Activated effector memory CD4-positive, alpha-beta T cell treated with anti-CD3 and anti-CD28 coated beads, Interleukin-2, amount 50 U/mL, for 16 hours (primary cell): ENCODE measurements around the gene SIAH3.

Experiments used
- DNase-seq: peaks from one replicate; pipeline ENCODE4 v3.0.0-alpha.2; 2020

The SIAH3 gene

DNA sequence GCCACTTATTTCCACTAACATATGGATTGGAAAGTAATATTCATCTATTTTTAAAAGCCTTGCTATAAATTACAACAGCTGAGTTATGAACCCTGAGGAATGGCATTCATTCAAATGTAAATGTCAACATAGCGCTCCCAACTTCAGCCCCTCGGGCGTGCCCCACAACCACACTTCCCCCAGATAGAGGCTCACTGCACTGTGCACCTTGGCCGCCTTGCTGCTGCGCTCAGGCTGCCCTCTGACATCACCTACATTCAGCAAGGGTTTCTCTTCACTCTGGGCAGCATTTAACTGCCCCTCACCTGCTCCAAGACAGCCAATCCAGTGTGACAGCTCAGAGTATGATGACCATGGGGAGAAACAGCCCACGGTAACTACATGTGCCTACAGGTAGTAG is 35.1 kb downstream of the SIAH3 start:
- no peak for DNase-seq

DNA sequence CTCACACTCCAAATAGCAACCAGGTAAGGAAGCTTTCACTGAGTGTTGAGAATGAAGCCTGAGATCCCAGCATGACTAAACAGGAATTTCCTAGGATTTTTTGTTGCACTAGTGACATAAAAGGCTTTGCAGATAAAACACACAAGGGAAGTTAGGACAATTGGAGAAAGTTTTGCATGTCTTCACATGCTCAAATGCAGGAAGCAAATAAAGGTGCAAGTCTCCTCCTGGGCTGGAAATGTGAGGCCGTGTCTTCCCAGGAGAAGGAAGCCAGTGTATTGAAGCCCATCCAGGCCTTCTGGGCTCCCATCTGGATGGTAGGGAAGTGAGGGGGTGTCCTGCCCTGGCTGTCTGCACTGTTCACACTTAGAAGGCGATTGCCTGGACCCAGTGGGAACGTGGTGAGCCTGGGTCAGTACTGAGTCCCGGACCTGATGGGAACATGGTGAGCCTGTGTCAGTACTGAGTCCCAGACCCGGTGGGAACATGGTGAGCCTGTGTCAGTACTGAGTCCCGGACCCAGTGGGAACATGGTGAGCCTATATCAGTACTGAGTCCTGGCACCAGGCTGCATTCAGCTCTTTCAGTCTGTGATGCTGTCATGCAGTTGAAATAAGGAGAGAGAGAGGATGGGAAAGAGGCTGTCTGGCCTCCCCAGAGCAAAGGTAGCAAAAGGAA is 38.7 kb downstream of the SIAH3 start:
- DNase-seq, result no peak

DNA sequence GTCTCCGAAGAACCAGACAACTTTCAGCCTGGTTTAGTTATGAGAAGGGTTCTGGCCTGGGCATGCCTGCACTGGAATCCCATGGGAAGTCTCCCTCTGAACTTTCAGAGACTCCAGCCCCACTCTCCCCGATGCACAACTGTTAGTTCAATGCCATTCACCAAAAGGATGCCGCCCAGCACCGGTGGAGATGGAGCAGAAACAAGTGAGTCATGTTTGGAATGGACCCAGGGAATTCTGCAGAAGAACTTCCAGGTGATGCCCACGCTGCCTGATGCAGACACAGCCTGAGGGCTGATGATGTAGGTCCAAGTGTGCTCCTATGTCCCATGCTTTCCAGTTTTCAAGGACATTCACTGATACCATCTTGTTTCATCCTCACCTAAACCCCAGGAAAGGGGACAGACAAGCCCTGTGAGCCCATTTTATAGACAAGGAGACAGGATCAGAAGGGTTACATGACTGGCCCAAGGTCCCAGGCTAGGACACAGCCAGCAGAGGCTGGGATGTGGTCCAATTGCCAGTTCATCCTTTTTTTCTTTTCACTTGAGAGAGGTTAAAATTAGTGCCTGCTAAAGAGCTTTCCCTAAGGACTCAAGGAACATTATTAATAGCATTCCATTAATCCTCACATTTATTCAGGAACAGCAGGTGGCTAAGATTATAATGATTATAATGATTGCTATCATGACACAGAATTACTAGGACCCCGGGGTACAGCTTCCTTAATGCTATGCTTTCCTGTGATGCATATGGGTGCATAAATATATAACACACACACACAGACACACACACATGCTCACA is 39.5 kb downstream of the SIAH3 start:
- DNase-seq, result no peak

- no peak for DNase-seq
These were observed 41.7 kb downstream of the SIAH3 start for GRCh38 chr13:45809801-45810394.

GRCh38 chr13:45808925-45809324 is 42.6 kb downstream of the SIAH3 start:
- no peak for DNase-seq

GRCh38 chr13:45807520-45808099 is 43.9 kb downstream of the SIAH3 start:
- no peak for DNase-seq

GRCh38 chr13:45800485-45800884 is 51.1 kb downstream of the SIAH3 start:
- no peak for DNase-seq

GRCh38 chr13:45799451-45799850 is 52.1 kb downstream of the SIAH3 start:
- DNase-seq, result no peak

GRCh38 chr13:45798851-45799250 is 52.7 kb downstream of the SIAH3 start:
- DNase-seq, result no peak

- DNase-seq, result no peak
These were observed 54.9 kb downstream of the SIAH3 start for GRCh38 chr13:45796426-45797235.

DNA sequence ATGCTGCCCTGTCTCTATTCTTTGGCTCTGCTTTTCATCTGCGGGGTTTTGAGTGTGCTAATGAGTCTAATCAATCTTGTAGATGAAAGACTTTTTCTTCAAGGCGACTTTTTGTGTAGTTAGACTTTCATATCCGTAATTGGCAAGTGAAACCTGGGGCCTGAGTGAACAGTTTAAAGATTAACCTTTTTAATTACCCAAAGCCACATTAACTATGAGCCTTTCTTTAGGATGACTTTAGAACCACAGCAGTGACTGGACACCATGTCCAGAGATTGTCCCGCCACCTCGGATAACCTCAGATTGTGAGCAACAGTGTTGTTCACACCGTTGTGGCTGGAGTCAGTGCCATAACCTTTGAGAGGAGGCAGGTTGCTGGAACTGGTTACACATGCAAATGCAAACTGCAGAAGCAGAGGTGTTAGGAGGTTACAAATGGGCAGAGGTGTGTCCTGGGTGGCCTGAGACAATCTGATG is 58.7 kb downstream of the SIAH3 start:
- DNase-seq, result no peak

- no peak for DNase-seq
These were observed 63.5 kb downstream of the SIAH3 start for GRCh38 chr13:45788011-45788410.

GRCh38 chr13:45787346-45787745 is 64.2 kb downstream of the SIAH3 start:
- no peak for DNase-seq

DNA sequence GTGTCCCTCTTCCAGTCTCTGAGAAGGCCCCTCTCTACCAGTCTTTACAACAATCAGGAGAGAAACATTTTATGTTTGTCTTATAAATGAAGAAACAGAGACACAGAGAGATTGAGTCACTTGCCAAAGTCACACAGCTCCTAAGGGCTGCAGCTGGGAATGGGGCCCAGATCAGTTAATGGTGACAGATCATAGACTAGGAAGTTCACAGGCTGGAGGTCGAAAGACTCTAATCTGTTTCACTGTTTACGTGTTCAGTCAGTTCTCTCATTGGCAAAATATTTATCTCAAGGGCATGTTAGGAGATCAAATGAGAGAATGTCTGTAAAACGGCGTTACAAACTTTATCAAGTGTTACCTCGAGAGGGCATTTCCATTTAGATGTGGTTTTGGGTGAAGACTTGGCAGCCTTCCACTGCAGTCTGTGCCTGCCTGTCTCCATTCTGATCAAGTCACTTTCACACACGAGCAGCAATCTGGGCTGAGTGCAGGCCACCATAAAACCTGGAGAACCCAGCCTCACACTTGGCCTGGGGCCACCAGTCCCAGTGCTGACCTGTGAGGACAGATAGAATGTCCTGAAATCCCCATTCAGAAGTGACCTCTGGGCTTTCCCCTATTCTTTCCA is 65.1 kb downstream of the SIAH3 start:
- no peak for DNase-seq

- no peak for DNase-seq
These were observed 66.5 kb downstream of the SIAH3 start for GRCh38 chr13:45784755-45785675.

- DNase-seq, result no peak
These were observed 68.1 kb downstream of the SIAH3 start for GRCh38 chr13:45783346-45784043.

- DNase-seq, result no peak
These were observed 69.1 kb downstream of the SIAH3 start for GRCh38 chr13:45782327-45783045.

DNA sequence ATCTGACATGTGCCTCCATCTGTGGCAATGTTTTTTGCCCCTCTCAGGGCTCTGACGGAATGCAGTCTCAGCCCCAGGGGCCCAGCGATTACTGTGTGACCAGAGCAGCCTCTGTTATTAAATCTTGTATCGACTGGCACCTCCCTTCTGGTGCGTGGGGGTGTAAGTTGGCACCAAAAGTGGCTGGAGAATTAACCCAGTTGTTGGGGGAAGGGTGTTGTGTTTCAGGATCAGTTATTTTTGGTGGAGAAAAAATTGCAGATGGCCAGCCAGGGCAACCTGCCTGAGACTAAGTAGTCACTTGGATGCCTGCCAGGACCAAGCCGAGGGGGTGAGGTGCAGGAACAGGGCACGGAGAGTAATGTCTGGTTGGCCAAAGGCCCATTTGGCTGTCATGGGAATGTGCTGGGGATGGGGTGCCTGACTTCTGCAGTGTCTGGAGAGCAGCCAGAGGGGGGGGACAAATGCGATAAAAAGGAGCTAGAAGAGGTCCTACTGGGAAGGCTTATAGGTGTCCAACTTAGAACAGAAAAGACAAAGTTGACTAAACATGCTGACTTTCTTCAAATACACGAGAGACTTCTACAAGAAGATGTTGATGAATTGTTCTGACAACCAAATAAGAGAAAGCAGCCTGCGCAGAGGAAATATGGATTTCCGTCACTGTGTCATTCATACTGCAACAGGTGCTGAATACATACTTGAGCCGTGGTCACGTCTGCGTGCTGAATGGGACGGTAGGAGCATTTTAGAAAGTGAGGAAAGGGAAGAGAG is 69.8 kb downstream of the SIAH3 start:
- no peak for DNase-seq

- DNase-seq, result no peak
These were observed 71.7 kb downstream of the SIAH3 start for GRCh38 chr13:45779901-45780300.
